Measurements from ENCODE around the gene SLC39A13.
A peak's percentile ranks its signal among the peaks of the same experiment; 100 is the strongest.

SLC39A13 gene

DNA sequence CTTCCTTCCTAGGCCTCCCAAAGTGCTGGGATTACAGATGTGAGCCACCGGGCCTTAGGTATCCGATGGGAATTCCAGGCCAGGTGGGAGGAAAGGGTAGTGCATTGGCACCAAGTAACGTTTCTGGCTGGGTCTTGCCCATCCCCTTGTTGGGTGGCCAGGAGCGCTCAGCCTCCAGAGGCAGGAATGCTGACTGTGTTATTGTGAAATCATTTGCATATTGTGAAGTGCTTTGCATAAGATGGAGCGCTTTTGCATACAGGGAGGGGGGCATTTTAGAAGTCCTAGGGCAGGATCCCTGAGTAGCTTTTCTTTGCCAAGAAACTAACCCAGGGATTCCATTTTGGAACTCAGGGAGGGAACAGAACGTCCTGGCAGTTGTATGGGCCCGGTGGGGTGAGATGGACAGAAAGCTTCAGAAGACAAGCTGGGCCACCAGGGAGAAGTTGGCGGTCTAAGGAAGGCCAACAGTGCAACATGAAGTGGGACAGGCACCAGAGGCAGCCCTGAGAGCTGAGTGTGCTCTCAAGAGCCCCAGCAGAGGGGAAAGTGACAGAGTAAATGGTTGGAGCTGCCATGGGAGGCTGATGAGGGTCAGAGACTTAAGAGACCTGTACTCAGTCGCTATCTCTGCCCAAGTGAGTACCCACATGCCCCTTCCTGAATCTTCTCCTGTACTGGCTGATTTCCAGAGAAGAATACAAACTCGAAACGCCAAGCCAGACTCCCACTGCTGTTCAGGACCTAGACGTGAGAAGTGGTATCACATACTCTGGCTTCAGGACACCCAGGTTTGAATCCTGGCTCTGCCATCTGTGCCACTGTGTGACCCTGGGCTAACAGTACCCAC, 1.3 kb upstream of the SLC39A13 start:
- DNase-seq, result no peak

- no peak for DNase-seq
Observed at GRCh38 chr11:47408598-47409439, 429 bp downstream of the SLC39A13 start.

DNA sequence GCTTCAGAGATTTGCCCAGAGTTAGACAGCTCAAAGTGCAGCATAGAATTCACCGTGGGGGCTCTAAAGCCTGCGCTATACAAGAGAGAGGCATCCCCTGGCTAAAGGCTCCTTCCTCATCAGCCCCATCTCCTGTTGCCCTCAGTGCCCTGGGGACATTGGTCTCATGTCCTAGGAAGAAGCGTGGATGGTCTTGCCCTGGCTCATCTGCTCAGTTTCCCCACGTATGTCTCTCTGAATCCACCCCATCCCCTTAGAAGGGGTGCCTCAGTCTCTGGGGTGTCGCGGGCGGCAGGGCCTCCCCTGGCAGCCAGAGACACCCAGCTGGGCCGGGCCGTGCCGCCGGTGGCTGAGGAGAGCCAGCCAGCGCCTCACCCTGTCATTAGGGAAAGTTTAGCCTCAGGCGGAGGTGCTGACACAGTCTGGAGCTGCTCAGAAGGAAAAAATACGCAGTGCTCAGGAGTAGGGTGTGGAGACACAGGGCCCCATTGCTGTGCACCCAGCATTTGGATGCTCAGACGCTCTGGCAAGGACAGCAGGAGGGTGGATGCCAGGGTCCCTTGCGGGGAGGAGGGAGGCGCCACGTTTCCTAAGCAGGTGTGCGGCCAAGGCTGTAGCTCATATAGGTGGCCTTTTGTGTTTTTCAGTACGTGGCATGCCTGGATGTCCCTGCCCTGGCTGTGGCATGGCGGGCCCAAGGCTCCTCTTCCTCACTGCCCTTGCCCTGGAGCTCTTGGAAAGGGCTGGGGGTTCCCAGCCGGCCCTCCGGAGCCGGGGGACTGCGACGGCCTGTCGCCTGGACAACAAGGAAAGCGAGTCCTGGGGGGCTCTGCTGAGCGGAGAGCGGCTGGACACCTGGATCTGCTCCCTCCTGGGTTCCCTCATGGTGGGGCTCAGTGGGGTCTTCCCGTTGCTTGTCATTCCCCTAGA, 1.3 kb downstream of the SLC39A13 start:
- DNase-seq, result no peak

GRCh38 chr11:47410370-47411264, 2.2 kb downstream of the SLC39A13 start:
- no peak for DNase-seq

DNA sequence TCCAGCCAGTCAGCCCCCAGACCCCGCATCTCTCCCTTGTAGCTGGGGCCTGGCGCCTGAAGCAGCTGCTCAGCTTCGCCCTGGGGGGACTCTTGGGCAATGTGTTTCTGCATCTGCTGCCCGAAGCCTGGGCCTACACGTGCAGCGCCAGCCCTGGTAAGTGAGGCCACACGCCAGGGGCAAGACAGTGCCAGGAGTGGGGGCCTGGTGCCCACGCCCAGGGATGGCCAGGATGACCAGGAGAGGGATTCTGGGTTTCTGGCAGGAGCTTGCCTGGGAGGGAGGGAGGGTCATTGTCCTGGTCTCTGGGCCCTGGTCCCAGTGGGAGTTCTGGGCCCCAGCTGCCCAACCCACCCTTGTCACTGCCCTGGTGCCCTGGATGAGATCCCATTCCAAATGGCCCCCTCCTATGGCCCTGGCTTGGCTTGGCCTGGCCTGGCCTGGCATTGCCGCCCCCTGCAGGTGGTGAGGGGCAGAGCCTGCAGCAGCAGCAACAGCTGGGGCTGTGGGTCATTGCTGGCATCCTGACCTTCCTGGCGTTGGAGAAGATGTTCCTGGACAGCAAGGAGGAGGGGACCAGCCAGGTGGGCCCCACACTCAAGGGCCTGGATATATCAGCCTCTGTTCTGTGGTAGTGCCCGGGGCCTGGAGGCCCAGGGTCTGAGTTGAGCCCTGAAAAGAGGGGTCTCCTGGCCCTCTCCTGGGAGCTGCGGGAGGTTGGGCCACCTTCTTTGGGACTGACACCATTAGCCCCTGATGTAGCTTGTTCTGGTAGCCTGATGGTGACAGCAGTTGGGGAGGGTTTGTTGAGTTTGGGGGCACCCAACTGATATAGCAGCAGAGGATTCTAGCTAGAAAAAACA, 3.7 kb downstream of the SLC39A13 start:
- no peak for DNase-seq

DNA sequence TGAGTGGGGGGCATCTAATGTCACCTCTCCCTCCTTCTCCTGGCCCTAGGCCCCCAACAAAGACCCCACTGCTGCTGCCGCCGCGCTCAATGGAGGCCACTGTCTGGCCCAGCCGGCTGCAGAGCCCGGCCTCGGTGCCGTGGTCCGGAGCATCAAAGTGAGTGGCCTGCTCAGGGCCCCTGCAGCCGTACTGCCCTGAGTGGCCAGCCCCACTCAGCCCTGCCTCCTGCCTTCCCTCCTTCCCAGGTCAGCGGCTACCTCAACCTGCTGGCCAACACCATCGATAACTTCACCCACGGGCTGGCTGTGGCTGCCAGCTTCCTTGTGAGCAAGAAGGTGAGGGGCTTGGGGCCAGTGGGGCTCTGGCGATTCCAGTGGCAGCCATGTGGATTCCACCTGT, 5.0 kb downstream of the SLC39A13 start:
- DNase-seq, result no peak

GRCh38 chr11:47413908-47414684, 5.7 kb downstream of the SLC39A13 start:
- no peak for DNase-seq

DNA sequence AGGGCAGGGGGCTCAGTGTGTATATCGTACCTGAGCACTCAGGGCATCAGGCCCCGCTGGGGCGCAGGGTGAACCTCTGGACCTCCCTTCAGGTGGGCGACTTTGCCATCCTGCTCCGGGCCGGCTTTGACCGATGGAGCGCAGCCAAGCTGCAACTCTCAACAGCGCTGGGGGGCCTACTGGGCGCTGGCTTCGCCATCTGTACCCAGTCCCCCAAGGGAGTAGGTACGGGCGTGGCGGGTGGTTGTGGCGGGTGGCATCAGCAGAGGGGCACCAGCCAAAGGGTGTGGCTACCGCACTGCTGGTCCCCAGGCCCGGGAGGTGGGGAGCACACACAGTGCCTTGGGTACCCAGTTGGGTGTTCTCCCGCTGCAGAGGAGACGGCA, 6.3 kb downstream of the SLC39A13 start:
- no peak for DNase-seq

GRCh38 chr11:47415091-47415854, 6.9 kb downstream of the SLC39A13 start:
- no peak for DNase-seq

DNA sequence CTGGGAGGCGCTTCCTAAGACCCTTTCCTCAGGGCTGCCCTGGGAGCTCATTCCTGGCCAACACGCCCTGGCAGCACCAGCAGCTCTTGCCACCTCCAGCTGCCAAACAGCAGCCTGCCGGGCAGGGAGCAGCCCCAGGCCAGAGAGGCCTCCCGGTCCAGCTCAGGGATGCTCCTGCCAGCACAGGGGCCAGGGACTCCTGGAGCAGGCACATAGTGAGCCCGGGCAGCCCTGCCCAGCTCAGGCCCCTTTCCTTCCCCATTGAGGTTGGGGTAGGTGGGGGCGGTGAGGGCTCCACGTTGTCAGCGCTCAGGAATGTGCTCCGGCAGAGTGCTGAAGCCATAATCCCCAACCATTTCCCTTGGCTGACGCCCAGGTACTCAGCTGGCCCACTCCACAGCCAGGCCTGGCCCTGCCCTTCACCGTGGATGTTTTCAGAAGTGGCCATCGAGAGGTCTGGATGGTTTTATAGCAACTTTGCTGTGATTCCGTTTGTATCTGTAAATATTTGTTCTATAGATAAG, 7.6 kb downstream of the SLC39A13 start:
- no peak for DNase-seq

- DNase-seq, result no peak
Observed at GRCh38 chr11:47417712-47418111, 9.3 kb downstream of the SLC39A13 start.

GRCh38 chr11:47418454-47419259, 10.3 kb downstream of the SLC39A13 start:
- DNase-seq, result no peak

- no peak for DNase-seq
Observed at GRCh38 chr11:47425611-47426010, 17.2 kb downstream of the SLC39A13 start.

- peak; percentile 86 for DNase-seq
Observed at GRCh38 chr11:47426062-47426956, 17.9 kb downstream of the SLC39A13 start, which contains the start of gene PSMC3. Gene PSMC3 (minus strand): TSS chr11:47426439. CDS start chr11:47426279, 160 bp downstream.

- DNase-seq, result no peak
Observed at GRCh38 chr11:47430524-47430923, 22.1 kb downstream of the SLC39A13 start.

DNA sequence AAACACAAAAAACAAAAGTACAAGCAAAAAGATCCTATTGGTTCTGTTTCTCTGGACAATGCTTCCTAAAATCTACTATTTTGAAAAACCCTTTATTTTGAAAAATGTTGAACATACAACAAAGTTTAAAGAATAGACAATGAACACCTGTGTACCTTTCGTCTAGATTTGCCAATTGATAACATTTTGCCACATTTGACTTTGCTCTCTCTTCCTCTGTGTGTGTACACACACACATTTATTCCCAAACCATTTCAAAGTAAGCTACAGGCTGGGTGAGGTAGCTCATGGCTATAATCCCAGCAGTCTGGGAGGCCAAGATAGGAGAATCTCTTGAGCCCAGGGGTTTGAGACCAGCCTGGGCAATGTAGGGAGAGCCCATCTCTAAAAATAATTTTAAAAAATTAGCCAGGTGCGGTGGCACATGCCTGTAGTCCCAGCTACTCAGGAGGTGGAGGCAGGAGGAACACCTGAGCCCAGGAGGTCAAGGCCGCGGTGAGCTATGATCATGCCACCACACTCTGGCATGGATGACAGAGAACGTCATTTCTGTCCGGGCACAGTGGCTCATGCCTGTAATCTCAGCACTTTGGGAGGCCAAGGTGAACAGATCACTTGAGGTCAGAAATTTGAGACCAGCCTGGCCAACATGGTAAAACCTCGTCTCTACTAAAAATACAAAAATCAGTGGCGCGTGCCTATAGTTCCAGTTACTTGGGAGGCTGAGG, 23.1 kb downstream of the SLC39A13 start:
- DNase-seq, result no peak
